H7 (cell line): ENCODE measurements around the gene LMX1B. TPM values are rescaled to one million over a fixed set of nuclear protein-coding genes. Genes with fewer than 3 reads are reported as not detected.
"Not testable (repeated sequence)": the region's sequence is repeated elsewhere in the genome, so short reads cannot be mapped to it uniquely, and the experiment has no call there.

Experiments used
- DNase-seq: peaks from one replicate; pipeline ENCODE4 v3.0.0; 2012
- H3K27me3 ChIP-seq: 2 replicates; pipeline ENCODE4 v1.6.0; 2011; ENCODE audit warnings: mild to moderate bottlenecking, low read length; ENCODE audit not compliant: control insufficient read depth, insufficient read depth
- H3K36me3 ChIP-seq: replicated peaks from 2 replicates; pipeline ENCODE4 v1.5.1; 2011; ENCODE audit warnings: low read length; ENCODE audit not compliant: control insufficient read depth, insufficient read depth
- H3K4me3 ChIP-seq: 2 replicates; pipeline ENCODE4 v1.5.1; 2011; ENCODE audit warnings: low read depth, mild to moderate bottlenecking, control low read depth, low read length, moderate library complexity; ENCODE audit not compliant: insufficient read depth
- total RNA-seq: library from RNA; depleted of rRNA; stranded (reverse); fragments of >200 nt; shearing (Covaris generic); gene quantifications from 2 replicates; pipeline ENCODE4 v1.2.3, GENCODE V29; 2014; rRNA removed

LMX1B gene
- 8.7 and 16.7 TPM in 2 replicates for total RNA-seq

DNA sequence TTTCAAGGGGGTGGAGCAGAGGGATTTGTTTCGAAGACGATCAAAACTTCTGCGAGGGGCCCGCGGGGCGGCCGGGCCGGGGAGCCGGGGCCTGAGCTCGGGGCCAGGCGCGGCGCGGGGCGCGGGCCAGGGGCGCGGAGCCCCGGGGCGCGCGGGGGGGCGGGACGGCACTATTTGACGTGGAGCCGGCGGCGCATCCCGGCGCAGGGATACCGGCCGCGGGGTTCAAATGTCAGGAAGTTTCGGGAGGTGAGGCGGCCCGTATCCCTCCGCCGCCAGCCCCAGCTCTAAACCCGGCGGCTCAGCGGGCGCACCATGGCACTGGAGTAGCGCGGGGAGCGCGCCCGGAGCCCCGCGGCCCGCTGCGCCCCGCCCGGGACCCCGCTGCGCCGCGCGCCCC, at the start of gene LMX1B:
TSS of gene LMX1B (plus strand) at position 278 of the 400 bp plus-strand sequence. CDS start 522 bp downstream, outside the sequence.
- Histone ChIP-seq H3K27me3 (peaks cover 92% of the 10 kb centered on the region), H3K4me3 (peak within 1 kb of the TSS; percentile 43), H3K36me3 (no peaks in the 10 kb centered on the region)
- peak; percentile 93 for DNase-seq

DNA sequence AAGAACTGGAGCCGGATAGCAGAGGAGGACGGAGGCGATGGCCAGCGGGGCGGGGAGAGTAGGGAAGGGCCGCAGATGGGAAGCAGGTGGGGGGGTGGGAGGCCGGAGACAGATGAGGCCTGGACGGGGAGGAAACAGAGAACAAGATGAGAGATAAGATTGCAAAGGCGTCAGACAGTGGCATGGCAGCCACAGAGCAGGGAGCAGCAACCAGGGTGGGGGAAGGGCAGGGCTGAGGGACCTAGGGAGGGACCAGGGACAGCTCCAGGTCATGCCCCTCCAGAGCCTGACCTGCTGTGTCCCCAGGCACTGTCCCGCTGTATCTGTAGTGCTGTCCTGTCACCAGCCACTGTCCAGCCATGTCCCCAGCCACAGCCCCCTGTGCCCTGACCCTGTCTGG, 49.6 kb upstream of the LMX1B start:
- peak; percentile 51 for DNase-seq
- no peaks in the 10 kb centered on the region for H3K27me3 ChIP-seq
- no peak overlapping the region for H3K4me3 ChIP-seq

DNA sequence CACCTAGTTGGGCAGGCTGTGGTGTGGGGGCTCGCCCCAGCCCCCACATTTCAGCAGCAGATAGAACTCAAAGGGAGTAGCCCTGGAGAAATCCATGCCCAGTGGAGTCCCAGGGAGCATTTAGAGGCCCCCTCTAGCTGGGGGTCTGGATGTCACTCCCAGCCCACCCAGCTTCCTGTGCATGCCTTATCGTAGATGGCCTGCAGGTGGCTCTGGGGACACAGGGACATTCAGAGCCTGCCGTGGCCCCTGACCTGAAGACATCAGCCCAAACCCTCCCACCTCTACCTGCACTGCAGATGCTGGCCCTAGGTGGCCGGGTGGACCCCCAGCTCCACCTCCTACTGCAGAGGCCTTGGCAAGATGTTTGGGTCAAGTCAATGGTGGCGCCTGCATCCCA, 49.0 kb upstream of the LMX1B start:
- Histone ChIP-seq H3K36me3 (no peaks in the 10 kb centered on the region), H3K4me3 (no peak overlapping the region), H3K27me3 (no peaks in the 10 kb centered on the region)
- DNase-seq = peak; percentile 81

More for the DNA sequence above, 49.6 kb upstream of the LMX1B start:
- H3K36me3 ChIP-seq = no peaks in the 10 kb centered on the region

DNA sequence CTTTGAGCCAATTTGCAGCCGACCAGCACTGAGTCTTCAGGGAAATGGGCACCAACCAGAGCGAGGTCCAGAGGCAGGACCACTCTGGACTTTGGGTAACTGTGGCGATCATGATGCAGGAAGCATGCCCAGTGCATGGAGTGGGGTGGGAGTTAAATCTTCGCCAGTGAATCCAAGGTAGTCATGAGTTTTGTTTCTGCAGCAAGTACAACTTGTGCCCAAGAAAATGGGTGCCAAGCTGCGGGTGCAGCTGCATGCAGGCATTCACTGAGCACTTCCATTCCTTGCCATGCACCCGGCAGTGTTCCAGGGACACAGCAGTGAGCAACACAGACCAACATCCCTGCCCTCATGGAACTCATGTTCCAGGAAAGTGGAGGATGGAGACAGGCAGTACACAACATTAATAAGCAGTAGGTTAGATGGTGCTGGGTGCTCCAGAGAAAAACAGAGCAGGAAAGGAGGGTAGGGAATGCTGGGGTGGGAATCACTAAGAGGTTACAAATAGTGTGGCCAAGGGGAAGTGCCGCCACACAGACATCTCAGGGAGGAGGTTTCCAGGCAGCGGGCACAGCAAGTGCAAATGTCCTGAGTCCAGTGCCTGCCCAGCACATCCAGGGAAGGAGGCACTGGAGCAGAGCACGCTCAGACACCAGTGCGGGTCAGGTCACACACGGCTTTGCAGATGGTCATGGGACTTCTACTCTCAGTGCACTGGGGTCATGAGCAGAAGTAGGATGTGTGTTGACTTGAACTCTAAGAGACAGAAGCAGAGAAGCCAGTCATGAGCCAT, 48.2 kb upstream of the LMX1B start:
- no peaks in the 10 kb centered on the region for H3K36me3 ChIP-seq
- no peak overlapping the region for H3K4me3 ChIP-seq
- no peak for DNase-seq
- H3K27me3 ChIP-seq = no peaks in the 10 kb centered on the region

DNA sequence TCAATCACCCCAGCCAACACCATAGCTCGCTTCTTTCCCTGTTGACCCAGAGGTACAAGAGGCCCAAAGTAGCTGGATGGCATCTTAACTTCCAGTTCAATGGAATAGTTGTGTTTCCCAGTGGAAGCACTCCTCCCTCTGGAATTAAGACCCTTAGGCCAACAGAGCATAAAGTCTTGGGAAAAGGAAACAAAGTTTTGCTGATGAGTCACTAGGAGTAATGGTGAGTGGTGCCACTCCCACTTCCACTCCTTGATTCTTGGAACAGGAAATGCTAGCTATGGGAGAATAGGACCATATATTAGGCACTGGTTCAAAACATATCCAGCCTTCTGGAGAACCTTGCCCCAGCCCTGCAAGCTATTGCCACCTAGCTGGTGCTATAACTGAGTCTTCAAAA, 44.7 kb upstream of the LMX1B start:
- Histone ChIP-seq H3K4me3 (no peak overlapping the region), H3K36me3 (no peaks in the 10 kb centered on the region), H3K27me3 (no peaks in the 10 kb centered on the region)
- no peak for DNase-seq

DNA sequence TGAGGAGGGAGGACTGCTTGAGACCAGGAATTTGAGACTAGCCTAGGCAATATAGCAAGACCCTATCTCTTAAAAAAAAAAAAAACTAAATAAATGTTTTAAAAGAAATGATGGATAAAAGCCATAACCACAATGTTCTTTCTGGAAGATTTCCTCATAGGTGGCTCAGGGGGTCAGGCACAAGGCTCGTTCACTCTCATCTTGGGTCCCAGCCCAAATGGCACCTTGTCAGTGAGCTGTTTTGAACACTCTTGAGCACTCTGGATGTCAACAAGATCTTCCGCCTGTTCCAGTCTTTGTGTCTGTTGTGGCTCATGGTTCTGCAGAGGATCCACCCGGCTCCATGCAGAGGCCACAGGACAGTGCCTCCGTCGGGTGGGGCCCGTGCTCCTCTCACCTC, 35.7 kb upstream of the LMX1B start:
- no peak overlapping the region for H3K4me3 ChIP-seq
- no peak for DNase-seq
- no peaks in the 10 kb centered on the region for H3K27me3 ChIP-seq
- H3K36me3 ChIP-seq = no peaks in the 10 kb centered on the region

DNA sequence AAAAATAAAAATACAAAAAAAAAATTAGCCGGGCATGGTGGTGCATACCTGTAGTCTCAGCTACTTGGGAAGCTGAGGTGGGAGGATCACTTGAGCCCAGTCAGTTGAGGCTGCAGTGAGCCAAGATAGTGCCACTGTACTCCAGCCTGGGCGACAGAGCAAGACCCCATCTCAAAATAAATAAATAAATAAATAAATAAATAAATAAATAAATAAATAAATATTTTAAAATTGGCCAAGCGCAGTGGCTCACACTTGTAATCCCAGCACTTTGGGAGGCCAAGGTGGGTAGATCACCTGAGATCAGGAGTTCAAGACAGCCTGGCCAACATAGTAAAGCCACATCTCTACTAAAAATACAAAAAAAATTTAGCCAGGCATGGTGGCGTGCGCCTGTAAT, 33.4 kb upstream of the LMX1B start:
- H3K27me3 ChIP-seq, DNase-seq, H3K36me3 ChIP-seq, H3K4me3 ChIP-seq: not testable (repeated sequence)

DNA sequence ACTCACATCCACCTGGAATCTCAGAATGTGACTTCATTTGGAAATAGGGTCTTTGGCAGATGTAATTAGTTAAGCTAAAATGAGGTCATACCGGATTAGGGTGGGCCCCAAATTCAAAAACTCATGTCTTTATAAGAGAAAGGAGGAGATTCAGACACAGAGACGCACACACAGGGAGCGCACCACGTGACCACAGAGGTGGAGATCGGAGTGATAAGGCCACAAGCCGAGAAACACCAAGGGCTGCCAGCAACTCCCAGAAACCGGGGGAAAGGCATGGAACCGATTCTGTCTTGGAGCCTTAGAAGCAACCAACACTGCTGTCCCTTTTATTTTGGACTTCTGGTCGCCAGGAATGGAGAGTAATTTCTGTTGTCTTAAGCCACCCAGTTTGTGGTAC, 31.8 kb upstream of the LMX1B start:
- DNase-seq = no peak
- no peaks in the 10 kb centered on the region for H3K27me3 ChIP-seq
- H3K36me3 ChIP-seq = no peaks in the 10 kb centered on the region
- H3K4me3 ChIP-seq = no peak overlapping the region

DNA sequence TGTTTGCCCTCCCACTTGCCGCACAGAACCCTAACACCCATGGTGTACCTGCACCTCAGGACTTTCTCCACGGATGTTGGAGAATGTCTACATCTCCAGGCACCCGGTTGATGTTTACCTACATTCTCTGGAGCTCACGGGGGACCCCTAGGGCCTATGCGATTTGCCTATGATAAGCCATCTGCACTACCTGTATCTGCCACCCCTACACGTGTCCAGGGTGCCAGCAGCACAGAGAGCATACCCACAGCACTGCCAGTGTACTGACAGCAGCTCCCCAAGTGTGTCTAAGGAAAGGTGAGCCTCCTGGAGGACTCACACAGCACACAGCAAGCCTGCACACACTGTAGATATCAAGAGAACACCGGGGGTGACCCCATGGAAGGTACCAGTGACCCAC, 31.3 kb upstream of the LMX1B start:
- Histone ChIP-seq H3K27me3 (no peaks in the 10 kb centered on the region), H3K36me3 (no peaks in the 10 kb centered on the region), H3K4me3 (no peak overlapping the region)
- no peak for DNase-seq

DNA sequence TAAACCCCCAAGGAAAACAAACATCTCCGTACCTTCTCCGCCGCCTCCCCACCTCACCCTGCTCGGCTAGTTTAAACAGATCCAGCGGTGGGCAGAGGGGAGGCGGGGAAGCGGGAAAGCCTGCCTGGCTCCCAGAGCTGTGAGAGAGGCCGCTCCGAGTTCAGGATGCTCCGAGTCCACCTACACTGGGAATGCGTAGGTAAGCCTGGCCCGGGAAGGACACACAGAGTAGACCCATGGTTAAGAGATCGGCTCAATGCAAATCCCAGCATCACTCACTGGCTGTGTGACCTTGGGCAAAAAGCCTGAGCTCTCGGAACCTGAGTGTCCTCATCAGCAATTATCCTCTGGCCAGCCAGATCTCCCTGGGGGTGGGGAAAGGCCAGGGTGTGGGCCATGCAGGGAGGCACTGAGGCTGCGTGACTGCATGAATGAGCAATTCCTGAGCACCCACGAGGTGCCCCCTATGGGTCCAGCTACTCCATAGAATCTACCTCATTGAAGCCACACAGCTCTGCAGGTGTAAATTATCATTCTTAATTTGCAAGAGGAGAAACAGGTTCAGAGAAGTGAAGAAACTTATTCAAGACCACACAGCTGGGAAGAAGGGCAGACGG, 30.5 kb upstream of the LMX1B start:
- Histone ChIP-seq H3K4me3 (no peak overlapping the region), H3K27me3 (no peaks in the 10 kb centered on the region), H3K36me3 (no peaks in the 10 kb centered on the region)
- DNase-seq = peak; percentile 53

DNA sequence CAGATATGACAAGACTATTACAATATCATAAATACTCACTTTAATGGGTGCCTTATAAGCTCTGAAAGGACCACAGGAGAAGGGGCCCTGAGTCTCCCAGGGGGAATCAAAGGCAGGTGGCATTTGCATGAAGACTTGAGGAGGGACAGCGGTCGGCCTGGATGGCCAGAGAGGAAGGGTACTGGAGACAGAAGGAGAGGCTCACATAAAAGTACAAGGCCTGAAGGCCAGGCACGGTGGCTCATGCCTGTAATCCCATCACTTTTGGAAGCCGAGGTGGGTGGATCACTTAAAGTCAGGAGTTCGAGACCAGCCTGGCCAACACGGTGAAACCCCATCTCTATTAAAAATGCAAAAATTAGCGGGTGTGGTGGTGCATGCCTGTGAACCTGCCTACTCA, 29.1 kb upstream of the LMX1B start:
- Histone ChIP-seq H3K36me3 (no peaks in the 10 kb centered on the region), H3K4me3 (no peak overlapping the region), H3K27me3 (no peaks in the 10 kb centered on the region)
- DNase-seq = no peak

DNA sequence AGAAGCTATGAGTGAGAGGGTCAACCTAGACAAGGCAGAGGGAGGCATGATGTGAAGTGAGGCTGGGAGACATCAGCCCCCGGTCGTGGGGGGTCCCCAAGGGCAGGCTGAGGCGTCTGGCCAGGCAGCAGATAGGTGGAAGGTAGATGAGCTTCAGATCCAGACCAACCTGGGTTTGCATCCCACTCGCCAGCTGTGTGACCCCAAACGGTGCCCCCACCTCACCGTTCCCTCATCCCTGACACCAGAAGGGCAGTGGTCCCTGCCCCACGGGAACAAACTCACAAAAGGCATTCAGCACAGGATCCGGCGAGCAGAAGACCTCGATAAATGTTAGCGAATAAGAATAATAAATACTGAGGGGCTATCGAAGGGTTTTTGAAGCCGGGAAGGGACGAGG, 27.5 kb upstream of the LMX1B start:
- DNase-seq = no peak
- no peaks in the 10 kb centered on the region for H3K27me3 ChIP-seq
- no peaks in the 10 kb centered on the region for H3K36me3 ChIP-seq
- no peak overlapping the region for H3K4me3 ChIP-seq

DNA sequence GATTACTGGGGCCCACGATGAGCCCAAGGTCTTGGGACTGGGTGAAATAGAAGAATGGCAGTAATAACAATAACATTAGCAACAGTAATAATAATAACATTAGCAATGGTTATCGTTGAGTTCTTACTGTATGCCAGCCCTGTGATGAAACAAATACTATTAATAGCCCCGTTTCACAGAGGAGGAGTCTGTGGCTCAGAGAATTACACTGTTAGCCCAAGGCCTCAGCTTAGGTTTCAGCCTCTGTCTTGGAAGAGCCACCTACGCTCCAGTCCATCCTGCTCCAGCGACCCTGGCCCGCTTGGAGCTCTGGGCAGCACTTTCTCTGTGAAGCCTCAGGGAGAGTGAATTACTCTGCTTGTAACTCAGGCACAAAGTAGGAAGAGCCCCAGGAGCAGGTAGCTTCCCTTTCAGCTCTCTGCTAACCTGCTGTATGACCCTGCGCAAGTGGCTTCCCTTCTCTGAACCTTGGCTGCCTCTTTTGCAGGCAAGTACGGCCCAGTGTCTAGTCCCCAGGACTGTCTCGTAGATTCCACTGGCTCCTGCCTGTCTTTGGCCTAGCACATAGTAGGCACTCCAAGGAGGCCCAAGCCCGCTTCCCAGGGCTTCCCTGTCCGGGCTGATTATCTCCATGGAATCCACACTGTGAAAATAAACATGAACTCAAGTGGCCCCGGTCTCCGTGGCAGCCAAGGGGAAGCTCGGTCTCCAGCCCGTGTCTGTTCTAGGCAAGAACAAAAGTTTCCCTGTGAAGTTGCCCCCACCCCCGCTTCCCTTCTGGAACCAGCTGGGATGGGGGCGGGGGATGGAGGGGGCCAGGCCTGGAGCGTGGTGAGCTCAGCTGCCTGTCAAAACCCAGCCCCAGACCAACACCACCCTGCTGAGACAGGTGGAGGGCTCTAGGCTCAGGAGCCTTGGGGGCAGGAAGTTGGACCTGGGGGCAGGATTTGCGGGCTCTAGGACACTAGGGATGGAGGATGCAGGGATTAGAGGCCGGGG, 26.2 kb upstream of the LMX1B start:
- DNase-seq = peak; percentile 78
- Histone ChIP-seq H3K4me3 (no peak overlapping the region), H3K27me3 (no peaks in the 10 kb centered on the region), H3K36me3 (no peaks in the 10 kb centered on the region)

DNA sequence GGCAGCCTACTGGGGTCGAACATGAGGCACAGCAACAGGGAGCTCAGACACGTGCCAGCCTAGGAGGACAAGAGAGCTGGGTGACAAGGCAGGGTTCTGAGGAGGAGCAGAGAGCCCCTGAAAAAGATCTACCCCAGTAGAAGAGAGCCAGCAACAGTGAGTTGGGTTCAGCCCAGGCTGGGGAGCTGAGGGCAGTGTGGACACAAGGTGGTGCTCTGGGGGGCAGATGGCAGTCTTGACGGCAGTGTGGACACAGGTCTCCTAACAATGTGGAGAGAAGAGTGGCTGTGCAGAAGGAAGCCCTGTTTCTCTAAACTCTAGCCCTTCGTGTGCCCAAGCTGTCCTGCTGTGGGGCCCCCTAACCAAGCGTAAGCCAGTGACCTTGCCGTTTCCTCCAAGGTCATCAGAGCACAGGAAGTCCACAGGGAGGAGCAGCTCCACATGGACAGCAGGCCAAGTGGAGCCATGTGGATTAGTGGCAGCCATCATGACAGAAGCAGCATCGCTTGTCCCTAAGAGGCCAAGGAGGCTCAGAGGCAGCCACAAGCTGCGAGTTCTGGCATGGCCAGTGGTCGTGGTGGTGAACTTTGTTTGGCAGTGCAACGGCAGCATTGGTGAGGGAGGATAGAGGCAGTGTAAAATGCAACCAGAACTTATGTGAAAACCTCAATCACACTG, 25.1 kb upstream of the LMX1B start:
- no peak for DNase-seq
- no peaks in the 10 kb centered on the region for H3K27me3 ChIP-seq
- H3K4me3 ChIP-seq = no peak overlapping the region
- no peaks in the 10 kb centered on the region for H3K36me3 ChIP-seq
